NCI-H2171 treated with DMSO at 0.1 percent for 48 hours (cell line): Measurements from ENCODE around the gene FAT2.
"Not testable (repeated sequence)": the region's sequence is repeated elsewhere in the genome, so short reads cannot be mapped to it uniquely, and the experiment has no call there.

Experiments used
- DNase-seq: peaks from one replicate; lab custom pipeline; 2025; lab: John Stamatoyannopoulos, UW

FAT2 gene

DNA sequence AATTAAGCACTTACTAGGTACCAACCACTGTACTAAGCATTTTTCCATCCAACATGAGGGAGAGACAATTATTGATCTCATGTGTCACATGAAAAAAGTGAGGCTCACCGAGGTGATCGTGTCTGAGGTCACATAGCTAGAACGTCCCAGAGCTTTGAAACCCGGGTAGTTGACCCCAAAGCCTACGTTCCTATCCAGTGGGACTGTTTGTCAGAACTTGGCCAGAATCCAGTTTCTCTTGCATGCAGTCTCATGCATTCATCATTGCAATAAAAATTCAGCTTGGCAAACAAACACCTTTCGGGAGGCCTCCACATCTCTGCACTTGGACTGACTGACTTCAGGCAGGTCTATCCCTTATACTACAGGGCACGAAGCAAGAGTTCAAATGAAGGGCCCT, 23.4 kb upstream of the FAT2 start:
- no peak for DNase-seq

DNA sequence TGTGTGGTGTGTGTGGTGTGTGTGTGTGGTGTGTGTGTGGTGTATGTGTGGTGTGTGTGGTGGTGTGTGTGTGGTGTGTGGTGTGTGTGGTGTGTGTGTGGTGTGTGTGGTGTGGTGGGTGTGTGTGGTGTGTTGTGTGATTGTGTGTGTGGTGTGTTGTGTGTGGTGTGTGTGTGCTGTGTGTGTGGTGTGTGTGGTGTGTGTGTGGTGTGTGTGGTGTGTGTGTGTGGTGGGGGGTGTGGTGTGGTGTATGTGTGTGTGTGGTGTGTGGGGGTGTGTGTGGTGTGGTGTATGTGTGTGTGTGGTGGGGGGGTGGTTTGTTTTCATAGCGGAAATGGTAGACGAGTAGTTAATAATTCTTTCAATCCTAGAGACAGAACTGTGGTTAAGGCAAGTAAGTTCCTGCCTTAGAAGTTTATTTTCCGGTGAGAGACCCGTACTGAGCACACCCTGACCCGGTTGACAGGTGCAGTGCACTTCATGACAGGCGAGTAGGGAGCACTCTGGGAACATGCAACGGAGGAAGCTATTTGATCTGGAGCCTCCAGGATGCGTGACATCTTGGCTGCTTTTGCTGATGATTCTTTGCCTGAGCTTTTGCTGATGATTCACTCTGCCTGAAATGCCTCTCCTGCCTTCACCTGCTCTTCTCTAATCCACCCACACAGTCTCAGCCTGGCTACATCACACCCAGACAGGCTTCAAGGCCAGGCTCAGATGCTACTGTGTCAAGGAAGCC, 21.7 kb upstream of the FAT2 start:
- no peak for DNase-seq

DNA sequence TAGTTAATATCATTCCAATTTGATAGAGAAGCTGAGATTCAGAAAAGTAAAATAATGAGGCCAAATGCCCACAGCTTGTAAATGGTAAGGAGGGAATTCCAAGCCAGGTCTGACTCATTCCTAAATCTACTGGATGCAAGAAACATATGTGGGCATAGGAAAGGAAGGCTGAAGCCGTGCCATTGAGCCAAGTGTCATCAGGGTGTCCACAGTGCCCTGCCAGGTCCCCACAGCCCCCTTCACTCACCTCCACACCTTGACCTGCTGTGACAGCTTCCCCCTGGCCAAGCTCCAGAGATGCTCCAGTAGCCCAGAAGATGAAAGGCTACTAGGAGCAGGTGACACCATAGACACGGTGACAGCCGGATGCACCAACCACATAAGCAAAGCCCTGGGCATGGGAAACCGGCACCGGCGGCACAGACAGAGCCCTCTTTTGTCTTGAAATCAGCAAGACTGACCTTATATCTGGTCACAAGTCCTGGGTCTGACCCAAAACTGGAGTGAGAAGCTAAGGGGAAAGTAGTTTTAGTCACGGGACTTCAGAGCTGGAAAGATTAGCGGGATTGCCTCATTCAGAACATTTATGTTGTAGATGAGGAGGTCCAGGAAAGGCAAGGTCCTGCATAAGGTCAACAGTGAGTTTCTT, 20.1 kb upstream of the FAT2 start:
- DNase-seq = no peak

DNA sequence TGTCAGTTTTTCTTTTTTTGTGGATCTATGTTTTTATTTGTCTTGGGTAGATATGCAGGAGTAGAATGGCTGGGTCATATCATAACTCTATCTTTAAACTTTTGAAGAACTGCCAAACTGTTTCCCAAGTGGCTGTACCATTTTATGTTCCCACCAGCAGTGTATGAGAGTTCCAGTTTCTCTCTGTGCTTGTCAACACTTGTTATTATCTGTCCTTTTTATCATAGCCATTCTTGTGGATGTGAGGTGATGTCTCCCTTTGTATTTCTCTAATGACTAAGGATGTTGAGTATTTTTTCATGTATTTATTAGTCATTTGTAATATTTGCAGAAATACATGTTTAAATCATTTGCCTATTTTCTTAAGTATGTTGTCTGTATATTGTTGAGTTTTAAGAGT, 17.4 kb upstream of the FAT2 start:
- DNase-seq = no peak

DNA sequence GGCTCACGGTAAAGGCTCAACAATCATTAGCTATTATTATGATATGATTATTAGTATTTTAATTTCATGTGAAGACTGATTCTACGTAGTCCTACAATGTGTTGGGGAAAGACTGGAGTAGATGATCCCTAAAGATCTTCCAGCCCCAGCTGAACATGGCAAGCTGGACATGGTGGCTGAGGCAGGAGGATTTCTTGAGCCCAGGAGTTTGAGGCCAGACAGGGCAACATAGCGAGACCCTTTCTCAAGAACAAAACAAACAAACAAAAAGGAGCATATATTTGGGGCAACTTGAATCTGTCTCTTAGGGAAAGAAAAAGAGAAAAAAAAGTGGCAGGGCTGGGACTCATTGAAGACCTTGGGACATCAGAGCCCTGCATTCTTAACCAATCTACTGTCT, 16.2 kb upstream of the FAT2 start:
- no peak for DNase-seq

DNA sequence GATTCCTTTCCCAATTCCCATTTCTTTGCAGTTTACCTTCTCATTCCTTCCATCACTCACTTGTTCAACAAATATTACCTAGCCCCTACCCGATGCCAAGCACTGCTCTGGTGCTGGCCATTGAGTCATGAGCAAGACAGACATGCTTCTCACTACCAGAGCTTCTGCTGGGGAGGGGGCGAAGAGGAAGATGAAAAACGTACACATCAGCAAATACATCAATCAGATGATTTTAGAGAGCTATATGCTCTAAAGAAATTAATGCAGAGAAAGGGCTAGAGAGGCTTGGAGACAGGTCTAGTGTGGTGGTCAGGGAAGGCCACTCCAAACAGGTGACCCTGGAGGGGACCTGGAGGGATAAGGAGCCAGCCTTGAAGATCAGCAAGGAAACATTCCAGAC, 14.4 kb upstream of the FAT2 start:
- DNase-seq = no peak

DNA sequence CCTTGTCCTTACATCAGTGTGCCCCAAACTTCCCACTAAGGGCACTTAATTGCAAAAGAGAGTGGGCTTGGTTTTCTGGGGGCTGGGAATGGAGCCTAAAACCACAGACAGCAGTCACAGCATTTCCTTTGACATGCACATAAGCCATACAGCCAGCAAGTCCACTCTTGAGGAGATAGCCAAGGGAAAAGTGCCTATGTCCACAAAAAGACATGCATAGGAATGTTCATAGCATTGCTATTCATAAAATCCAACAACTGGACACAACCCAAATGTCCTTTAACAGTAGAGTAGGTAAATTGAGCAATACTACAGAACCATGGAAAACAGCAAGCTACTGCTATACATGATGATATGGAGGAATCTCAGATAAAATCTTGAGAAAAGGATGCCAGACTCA, 11.7 kb upstream of the FAT2 start:
- DNase-seq = no peak

DNA sequence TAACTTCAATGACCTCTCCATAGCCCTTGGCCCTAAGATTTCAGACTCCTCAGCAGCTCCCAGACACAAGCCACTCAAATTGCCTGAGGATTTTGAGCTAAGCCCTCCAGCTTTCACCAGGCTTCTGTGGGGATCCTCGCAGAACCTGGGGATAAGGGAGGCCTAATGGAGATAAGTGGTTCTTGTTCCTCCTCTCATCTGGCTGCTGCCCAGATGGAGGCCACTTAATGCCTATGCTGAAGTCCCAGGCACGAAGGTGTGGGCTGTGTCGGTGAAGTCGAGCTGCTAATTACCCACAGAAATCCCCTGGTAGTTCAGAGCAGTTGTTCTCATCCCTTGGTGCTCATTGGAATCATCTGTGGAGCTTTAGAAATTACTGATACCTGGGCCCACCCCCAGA, 10.3 kb upstream of the FAT2 start:
- peak; percentile 34 for DNase-seq

DNA sequence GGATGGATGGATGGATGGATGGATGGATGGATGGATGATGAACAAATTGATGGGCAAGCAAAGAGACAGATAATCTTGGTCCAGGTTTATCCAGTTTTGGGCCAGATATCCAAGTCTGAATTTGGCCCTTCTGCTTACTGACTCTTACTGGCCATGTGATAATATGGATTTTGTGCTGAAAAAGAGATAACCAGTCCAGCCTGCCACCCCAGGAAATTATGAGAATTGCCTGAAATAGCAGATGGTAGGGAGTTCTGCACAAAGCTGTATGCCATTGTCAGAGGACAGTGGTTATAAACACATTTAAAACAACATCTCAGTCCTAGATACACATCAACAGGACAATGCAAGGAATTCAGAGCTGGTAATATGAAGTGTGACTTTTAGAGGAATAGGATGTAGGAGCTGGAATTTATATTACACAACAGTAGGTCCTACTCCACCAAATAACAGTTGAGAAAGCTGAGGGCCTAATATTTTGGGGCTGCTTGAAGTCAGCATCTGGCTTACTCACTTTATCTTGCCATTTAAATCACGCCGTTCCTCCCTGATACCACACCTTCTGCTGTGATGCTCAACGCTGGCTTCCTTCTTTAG, 9.0 kb upstream of the FAT2 start:
- DNase-seq = no peak

DNA sequence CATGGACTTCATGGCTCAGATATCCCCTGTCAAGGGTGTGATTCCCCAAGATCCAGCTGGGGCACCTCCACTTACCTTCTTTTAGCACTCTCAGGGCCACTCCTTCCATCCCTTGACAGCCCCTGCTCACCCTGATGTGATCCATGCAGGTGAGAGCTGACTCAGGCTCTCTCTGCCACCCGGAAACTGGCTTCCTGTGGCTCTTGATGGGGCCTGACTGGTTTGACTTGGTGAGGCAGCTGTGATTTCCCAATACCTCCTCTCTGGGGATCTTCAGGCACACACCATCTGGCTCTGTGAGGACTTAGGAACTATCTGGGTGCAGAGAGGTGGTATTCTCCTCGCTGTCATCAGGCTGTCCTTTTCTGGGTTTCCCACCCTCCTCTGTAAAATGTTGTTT, 7.9 kb upstream of the FAT2 start:
- DNase-seq = peak; percentile 60

DNA sequence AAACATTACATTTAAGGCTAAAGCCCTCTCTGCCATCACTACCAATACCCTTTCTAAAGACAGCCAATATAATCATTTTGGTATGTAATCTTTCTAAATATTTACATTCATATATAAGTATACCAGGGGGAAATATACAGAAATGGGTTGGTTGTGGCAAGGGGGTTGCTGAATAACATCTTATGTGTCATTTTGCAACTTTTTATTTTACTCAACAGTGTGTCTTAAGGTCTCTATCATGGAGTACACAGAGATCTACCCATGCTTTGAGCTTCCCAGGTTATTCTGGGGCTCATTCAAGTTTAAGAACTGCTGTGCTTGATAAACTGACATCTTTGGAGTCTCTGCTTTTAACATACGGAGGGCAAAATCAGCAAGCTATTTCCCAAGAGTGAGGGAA, 7.4 kb upstream of the FAT2 start:
- DNase-seq = no peak

DNA sequence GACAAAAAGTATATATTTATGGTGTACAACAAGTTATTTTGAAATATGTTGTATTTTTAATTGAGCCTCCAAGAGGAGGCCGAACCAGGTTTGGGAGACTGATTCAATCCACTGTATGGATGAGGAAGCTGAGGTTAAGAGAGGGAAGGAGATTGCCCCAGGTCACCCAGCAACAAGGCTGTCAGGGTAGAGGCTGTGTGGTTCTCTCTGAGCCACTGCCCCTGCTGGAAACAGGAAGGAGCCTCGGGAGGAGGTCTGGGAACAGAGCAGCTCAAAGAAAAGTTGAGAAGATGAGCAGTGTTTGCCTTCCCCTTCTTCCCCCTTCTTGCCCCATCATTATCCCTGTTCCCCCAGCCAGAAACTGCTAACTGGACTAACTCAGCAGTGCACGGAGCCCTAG, 6.6 kb upstream of the FAT2 start:
- DNase-seq = no peak

DNA sequence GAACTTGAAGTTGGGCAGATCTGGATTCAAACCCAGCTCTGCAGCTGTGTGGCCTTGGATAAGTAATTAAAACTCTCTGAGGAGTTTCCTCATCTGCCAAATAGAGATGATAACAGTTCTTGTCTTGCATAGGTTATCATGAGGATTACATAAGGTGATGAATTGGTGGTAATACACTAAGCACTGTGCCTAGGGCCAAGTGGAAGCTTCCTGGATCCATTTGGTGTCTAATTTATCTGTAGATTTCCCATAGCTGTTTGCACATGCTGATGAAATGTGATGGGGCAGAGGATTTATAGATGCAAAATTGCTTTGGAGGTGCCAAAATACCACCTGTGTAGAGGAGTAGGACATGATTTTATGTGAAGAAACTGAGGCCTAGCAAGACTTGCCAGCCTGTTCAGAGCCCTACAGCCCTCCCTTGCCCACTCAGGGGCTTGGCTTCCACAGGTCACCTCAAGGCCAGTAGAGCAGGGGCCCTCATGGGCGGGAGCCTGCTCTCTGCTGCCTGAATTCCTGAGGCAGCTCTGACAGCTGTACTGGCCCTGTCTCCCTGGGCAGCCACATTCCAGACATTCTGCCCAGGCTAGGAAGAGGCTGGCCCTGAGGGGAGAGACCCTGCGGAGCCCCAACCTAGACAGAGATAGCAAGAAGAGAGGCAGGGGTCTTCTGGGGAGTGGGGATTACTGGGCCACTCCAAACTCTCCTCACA, 5.9 kb upstream of the FAT2 start:
- no peak for DNase-seq

DNA sequence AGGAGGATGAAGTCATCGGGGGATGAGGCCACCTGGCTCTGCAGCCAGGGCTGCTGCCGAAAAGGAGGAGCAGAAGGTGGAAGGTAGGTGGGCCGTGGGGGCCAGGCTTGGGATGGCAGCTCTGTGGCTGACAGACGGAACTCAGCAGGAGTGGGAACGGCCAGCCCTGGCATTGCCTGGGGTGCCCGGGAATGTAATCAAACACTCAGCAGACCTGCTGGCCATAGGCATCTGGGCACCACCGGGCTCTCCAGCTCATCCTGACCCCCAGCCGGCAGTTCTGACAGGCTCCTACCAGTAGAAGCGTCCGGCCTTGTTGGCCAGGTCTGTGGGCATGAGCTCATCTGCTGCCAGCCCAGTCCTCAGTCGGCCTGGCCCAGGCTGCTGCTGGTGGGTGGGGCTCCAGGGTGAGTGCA, 4.3 kb upstream of the FAT2 start:
- DNase-seq = peak; percentile 28

DNA sequence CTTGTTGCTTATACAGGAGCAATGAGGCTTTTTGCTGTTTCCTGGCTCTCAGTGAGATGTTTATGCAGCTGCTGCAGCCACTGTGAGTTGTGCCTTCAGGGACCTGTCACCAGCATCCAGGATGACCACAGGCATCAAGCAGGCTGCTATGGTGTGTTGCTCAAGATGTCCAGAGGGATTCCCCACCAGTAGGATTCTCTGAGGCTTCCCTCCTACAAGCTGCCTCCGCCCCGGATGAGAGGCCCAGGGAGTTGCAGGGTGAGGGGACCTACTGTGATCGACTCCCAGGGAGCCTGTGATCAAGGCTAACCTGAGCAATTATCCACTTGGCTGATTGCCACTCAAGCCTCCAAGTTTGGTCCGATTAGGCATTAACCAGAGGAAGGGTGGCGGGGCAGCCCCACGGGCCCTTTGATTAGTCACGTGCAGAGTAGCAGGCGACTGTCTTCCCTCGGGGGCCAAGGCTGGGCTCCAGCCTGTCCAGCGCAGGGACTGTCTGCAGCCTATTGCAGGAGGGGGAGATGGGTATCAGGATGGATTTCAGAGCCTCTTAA, 1.8 kb upstream of the FAT2 start:
- no peak for DNase-seq

DNA sequence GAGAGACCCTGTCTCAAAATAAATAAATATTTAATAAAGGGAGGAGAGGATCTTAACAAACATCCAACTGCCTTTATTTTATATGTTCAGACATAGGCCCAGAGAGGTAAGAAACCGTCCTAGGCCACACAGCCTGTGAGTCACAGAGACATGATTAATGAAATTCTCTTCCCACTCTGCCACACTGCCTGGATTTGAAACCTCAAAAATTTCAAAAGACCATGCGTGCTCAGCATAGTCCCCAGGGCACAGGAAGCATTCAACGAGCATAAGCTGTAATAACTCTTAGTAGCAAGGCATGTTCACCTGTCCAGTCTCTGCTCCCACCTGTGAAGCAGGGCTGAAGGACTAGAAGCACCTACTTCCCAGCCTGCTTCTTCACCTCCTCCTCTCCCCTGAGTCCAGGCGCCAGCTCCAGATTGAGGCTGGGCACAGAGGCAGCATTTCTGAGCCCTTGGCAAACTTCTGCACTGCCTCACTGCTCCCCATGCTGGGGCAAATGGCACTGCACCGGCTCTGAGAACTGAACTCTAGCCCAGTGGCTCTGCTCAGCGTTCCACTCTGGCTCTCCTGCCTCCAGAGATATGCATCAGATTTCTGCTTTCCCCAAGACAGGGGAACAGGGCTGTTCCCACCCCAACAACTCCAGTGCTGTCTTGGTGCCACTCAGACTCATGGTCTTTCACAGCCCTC, 1.1 kb downstream of the FAT2 start:
- DNase-seq = no peak

DNA sequence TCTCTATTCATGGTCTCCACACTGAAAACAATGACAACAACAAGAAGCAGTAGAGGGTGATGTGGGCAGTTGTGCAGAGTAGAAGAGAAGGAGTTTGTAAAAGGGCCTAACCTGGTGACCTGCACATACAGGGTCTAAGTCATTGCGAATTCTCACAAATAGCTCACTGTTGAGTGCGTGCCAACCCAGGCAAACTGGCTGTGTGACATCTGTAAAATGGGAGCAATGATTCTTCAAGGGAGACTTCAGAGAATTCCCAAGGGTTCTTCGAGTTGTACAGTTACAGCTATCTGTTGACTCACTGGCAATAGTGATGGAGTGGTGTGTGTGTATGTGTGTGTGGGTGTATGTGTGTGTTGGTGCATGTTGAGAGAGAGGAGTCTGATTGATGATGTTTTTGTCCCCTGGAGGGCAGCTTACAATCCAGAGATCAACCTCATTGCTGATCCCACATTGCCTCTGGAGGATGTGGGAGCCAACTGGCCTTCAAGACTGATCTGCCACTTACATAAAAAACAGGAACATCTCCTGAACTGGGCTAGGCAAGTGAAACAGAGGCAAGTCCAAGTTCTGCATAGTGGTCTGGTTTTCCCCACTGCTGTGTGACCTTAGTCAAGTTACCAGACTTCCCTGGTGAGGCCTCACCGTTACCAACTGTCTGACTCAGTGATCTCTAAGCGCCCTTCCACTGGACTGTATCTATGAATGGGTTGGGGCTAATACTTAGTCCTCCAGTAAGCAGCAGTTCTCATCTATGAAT, 3.2 kb downstream of the FAT2 start:
- DNase-seq = no peak

DNA sequence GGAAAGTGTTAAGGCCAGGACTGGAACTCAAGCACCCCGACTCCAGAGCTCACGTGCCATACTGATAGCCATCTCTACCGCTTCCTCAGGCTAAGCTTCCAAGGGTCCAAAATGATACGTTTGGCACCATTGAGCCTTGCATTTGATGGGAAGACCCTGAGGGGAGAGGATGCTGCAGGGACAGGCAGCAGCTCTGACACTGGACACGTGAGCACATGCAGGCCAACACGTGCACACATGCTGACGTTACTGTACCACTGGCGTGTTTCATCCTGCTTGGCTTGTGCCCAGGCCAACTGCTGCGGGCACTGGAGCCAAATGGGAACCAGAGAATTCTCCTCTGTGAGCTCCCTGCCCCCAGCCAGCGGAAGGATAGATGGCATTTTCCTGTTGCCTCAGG, 5.2 kb downstream of the FAT2 start:
- DNase-seq = no peak

DNA sequence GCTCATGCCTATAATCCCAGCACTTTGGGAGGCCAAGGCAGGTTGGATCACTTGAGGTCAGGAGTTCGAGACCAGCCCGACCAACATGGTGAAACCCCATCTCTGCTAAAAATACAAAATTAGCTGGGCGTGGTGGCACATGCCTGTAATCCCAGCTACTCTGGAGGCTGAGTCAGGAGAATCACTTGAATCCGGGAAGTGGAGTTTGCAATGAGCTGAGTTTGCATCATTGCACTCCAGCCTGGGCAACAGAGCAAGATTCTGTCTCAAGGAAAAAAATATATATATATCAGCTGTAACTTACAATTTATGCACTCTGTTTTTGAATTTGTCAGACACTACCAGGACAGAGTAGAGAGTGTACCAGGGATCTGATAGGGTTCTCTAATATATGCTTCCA, 5.8 kb downstream of the FAT2 start:
- not testable (repeated sequence) for DNase-seq

DNA sequence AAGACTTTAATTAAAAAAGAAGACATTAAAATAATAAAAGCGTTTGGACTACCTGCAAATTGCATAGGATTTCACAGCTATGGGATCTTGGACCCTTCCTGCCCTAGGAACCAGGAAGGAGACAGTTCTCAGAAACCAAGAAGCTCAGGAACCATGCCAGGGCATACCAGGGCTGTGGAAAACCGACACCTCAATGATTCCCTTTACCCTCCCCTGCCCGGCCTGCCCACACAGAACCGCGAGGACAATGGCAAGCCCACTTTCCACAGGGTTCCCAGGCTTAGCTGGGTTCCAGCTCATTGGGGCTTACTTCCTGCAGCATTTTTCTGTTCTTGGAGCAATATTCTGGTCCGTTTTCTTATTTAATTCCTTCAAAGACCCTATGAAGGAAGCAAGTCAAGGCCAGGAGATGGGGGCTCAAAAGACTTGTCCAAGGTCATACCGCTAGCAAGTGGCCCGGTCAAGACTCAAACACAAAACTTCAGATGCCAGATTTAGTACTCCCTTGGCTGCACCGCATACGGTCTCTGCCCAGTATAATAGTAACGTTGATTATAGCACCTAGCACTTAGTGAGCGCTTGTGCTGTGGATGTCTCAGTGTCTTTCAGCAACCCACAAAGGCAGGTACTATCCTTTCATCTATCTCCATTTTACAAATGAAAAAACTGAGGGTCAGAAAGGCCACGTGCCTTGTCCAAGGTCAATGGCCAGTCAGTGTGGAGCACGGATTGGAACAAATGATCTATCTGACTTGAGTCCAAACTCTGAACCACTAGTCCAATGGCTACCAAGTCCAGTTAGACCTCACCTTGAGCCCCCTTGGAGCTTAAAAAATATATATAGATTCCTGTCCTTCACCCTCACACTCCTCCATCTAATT, 6.8 kb downstream of the FAT2 start:
- no peak for DNase-seq
